NB4 (cell line): ENCODE results near the gene STK24.

Experiments used
- CTCF ChIP-seq: IDR thresholded peaks from one replicate; pipeline ENCODE4 v1.5.1; 2012; ENCODE audit warnings: low read depth, low read length
- MAX ChIP-seq: IDR thresholded peaks from 2 replicates; pipeline ENCODE4 v1.6.1; 2011; ENCODE audit warnings: low read depth, low read length
- MYC ChIP-seq: IDR thresholded peaks from 2 replicates; pipeline ENCODE4 v1.6.1; 2011; ENCODE audit warnings: low read depth, low read length
- POLR2A ChIP-seq: IDR thresholded peaks from 2 replicates; pipeline ENCODE4 v1.6.1; 2011; ENCODE audit warnings: mild to moderate bottlenecking; ENCODE audit not compliant: insufficient read length; ENCODE audit errors: extremely low read depth

GRCh38 chr13:98441056-98441676 lies 135.7 kb downstream of the STK24 start:
- TF ChIP-seq MAX (no peak), POLR2A (no peak), CTCF (no peak), MYC (no peak)
